Measurements from ENCODE around the gene FADS2.

GRCh38 chr11:61869429-61869707 is 41.3 kb downstream of the FADS2 start:
- TF ChIP-seq, protein P1, sequence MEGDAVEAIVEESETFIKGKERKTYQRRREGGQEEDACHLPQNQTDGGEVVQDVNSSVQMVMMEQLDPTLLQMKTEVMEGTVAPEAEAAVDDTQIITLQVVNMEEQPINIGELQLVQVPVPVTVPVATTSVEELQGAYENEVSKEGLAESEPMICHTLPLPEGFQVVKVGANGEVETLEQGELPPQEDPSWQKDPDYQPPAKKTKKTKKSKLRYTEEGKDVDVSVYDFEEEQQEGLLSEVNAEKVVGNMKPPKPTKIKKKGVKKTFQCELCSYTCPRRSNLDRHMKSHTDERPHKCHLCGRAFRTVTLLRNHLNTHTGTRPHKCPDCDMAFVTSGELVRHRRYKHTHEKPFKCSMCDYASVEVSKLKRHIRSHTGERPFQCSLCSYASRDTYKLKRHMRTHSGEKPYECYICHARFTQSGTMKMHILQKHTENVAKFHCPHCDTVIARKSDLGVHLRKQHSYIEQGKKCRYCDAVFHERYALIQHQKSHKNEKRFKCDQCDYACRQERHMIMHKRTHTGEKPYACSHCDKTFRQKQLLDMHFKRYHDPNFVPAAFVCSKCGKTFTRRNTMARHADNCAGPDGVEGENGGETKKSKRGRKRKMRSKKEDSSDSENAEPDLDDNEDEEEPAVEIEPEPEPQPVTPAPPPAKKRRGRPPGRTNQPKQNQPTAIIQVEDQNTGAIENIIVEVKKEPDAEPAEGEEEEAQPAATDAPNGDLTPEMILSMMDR (IDR thresholded peaks at IDR 0.05), result no peak
- no peak for TF ChIP-seq POLR2A (IDR thresholded peaks at IDR 0.05)
